ENCODE measurements around the gene CD177.

DNA sequence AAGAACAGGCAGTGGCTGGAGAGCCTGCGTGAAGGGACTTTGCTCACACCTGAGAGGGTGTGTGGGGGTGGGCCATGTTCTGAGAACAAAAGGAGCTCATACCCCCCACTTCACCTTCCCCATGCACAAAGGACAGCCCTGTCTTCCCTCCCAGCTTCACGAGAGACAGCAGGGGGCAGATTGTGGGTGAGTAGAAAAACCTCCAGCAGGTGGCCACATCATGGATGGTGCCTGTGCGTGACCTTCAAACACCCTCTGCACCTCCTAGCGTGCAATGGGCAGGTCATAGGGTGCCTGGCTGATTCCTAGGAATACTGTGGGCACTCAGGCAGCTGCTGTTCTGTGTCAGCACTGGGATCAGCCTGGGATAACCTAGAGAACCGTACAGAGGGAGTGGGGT is 47.8 kb upstream of the CD177 start:
- no peak for TF ChIP-seq ZNF138 (CRISPR knock-in tag; conservative IDR thresholded peaks at IDR 0.05)
- TF ChIP-seq SMAD3 (CRISPR knock-in tag; IDR thresholded peaks at IDR 0.05; ENCODE audit: borderline replicate concordance): no peak
- TF ChIP-seq NR1H2 (CRISPR knock-in tag; IDR thresholded peaks at IDR 0.05): no peak
- TF ChIP-seq, protein P1, sequence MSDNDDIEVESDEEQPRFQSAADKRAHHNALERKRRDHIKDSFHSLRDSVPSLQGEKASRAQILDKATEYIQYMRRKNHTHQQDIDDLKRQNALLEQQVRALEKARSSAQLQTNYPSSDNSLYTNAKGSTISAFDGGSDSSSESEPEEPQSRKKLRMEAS (CRISPR knock-in tag; IDR thresholded peaks at IDR 0.05): no peak
- TF ChIP-seq, protein P2, sequence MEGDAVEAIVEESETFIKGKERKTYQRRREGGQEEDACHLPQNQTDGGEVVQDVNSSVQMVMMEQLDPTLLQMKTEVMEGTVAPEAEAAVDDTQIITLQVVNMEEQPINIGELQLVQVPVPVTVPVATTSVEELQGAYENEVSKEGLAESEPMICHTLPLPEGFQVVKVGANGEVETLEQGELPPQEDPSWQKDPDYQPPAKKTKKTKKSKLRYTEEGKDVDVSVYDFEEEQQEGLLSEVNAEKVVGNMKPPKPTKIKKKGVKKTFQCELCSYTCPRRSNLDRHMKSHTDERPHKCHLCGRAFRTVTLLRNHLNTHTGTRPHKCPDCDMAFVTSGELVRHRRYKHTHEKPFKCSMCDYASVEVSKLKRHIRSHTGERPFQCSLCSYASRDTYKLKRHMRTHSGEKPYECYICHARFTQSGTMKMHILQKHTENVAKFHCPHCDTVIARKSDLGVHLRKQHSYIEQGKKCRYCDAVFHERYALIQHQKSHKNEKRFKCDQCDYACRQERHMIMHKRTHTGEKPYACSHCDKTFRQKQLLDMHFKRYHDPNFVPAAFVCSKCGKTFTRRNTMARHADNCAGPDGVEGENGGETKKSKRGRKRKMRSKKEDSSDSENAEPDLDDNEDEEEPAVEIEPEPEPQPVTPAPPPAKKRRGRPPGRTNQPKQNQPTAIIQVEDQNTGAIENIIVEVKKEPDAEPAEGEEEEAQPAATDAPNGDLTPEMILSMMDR (IDR thresholded peaks at IDR 0.05): no peak
- no peak for TF ChIP-seq ATF1 (CRISPR knock-in tag; IDR thresholded peaks at IDR 0.05)
- TF ChIP-seq, protein P3, sequence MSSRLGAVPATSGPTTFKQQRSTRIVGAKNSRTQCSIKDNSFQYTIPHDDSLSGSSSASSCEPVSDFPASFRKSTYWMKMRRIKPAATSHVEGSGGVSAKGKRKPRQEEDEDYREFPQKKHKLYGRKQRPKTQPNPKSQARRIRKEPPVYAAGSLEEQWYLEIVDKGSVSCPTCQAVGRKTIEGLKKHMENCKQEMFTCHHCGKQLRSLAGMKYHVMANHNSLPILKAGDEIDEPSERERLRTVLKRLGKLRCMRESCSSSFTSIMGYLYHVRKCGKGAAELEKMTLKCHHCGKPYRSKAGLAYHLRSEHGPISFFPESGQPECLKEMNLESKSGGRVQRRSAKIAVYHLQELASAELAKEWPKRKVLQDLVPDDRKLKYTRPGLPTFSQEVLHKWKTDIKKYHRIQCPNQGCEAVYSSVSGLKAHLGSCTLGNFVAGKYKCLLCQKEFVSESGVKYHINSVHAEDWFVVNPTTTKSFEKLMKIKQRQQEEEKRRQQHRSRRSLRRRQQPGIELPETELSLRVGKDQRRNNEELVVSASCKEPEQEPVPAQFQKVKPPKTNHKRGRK (CRISPR knock-in tag; IDR thresholded peaks at IDR 0.05; ENCODE audit: borderline replicate concordance): no peak
